H1 (cell line): ENCODE measurements around the gene ACAD10. TPM values are rescaled to one million over a fixed set of nuclear protein-coding genes. Genes with fewer than 3 reads are reported as not detected.

ENCODE experiments used
- CTCF ChIA-PET: fragments of 300-600 bp; sonication (Branson Sonifier 250); formaldehyde crosslinking; loops from one replicate; lab custom pipeline; 2021; ENCODE audit not compliant: partially characterized antibody; lab: Charles Lee
- POLR2A ChIA-PET: fragments of 300-600 bp; sonication (Branson Sonifier 250); formaldehyde crosslinking; loops from one replicate; lab custom pipeline; 2021; ENCODE audit warnings: inconsistent platforms; ENCODE audit not compliant: partially characterized antibody; lab: Charles Lee
- DNase-seq, 2 experiments: peaks; one replicate each; pipeline versions ENCODE4 v3.0.0 to v3.0.0-alpha.2; 2010 to 2022; ENCODE audit warnings: low spot score in 2 of 2, low read depth in 1 of 2, mixed read lengths in 1 of 2
- FAIRE-seq: peaks from 2 replicates; lab custom pipeline; 2011; peaks lifted over from hg19 to GRCh38; lab: Jason Lieb, UNC
- H2AFZ ChIP-seq: 2 replicates; pipeline ENCODE4 v1.8.1; 2012; ENCODE audit warnings: low read length, inconsistent platforms
- H2AK5ac ChIP-seq: 2 replicates; pipeline ENCODE4 v1.6.1; 2013; ENCODE audit warnings: low read depth, low read length
- H2BK120ac ChIP-seq: replicated peaks from 2 replicates; pipeline ENCODE3; 2013; ENCODE audit warnings: low read depth, low read length, inconsistent platforms
- H2BK12ac ChIP-seq: 2 replicates; pipeline ENCODE4 v1.6.1; 2013; ENCODE audit warnings: low read depth, low read length
- H2BK15ac ChIP-seq: 2 replicates; pipeline ENCODE4 v1.6.1; 2013; ENCODE audit warnings: low read length
- H2BK20ac ChIP-seq: 2 replicates; pipeline ENCODE4 v1.6.1; 2013; ENCODE audit warnings: low read length
- H2BK5ac ChIP-seq: 2 replicates; pipeline ENCODE4 v1.6.1; 2013; ENCODE audit warnings: low read depth, low read length
- H3K14ac ChIP-seq: 2 replicates; pipeline ENCODE4 v1.6.1; 2013; ENCODE audit warnings: inconsistent platforms; ENCODE audit not compliant: insufficient read length
- H3K18ac ChIP-seq: 2 replicates; pipeline ENCODE4 v1.6.1; 2013; ENCODE audit warnings: low read length; ENCODE audit errors: extremely low read depth
- H3K23ac ChIP-seq: 2 replicates; pipeline ENCODE4 v1.6.1; 2013; ENCODE audit warnings: inconsistent platforms; ENCODE audit not compliant: insufficient read length
- H3K23me2 ChIP-seq: 2 replicates; pipeline ENCODE4 v1.6.1; 2013; ENCODE audit warnings: low read depth, low read length
- H3K27ac ChIP-seq: 2 replicates; pipeline ENCODE4 v1.6.1; 2011; ENCODE audit warnings: low read depth, low read length, inconsistent platforms
- H3K27me3 ChIP-seq, 4 experiments: replicated peaks in 1 of 4; 1 replicate in 1 of 4; 2 replicates in 3 of 4; pipeline versions ENCODE4 v1.6.1 to v1.8.1; 2011 to 2013; ENCODE audit warnings: low read length in 3 of 4, mild to moderate bottlenecking in 3 of 4, inconsistent platforms in 2 of 4, mixed read lengths in 2 of 4, moderate library complexity in 1 of 4; ENCODE audit not compliant: control insufficient read depth in 3 of 4, insufficient read depth in 3 of 4; ENCODE audit errors: extremely low read depth in 1 of 4
- H3K36me3 ChIP-seq, 4 experiments: 2 replicates each; pipeline versions ENCODE4 v1.6.1 to v1.8.1; 2011 to 2013; ENCODE audit warnings: mild to moderate bottlenecking in 4 of 4, low read length in 3 of 4, moderate library complexity in 2 of 4, control low read depth in 1 of 4, inconsistent platforms in 1 of 4; ENCODE audit not compliant: insufficient read depth in 4 of 4, control insufficient read depth in 2 of 4
- H3K4ac ChIP-seq: replicated peaks from 2 replicates; pipeline ENCODE3; 2013; ENCODE audit warnings: low read length, low read depth, mixed read lengths, inconsistent platforms; ENCODE audit not compliant: insufficient read length
- H3K4me1 ChIP-seq, 4 experiments: replicated peaks in 1 of 4; 1 replicate in 1 of 4; 2 replicates in 3 of 4; pipeline versions ENCODE4 v1.6.1 to v1.8.1; 2011 to 2013; ENCODE audit warnings: low read length in 3 of 4, inconsistent platforms in 2 of 4, mixed read lengths in 1 of 4; ENCODE audit not compliant: insufficient read depth in 4 of 4, control insufficient read depth in 3 of 4
- H3K4me2 ChIP-seq, 2 experiments: 2 replicates each; pipeline versions ENCODE4 v1.6.1 to v1.8.1; 2011 to 2013; ENCODE audit warnings: low read depth in 2 of 2, low read length in 2 of 2, control low read depth in 1 of 2, inconsistent platforms in 1 of 2, mild to moderate bottlenecking in 1 of 2; ENCODE audit not compliant: insufficient read depth in 1 of 2
- H3K4me3 ChIP-seq, 4 experiments: fragments of 200-600, 300-600 bp in 1 of 4; sonication (generic), shearing (Covaris generic), sonication (Bioruptor Twin) in 1 of 4; 2 replicates each; pipeline versions ENCODE4 v1.5.1 to v1.8.1; 2011 to 2016; ENCODE audit warnings: low read length in 4 of 4, low read depth in 3 of 4, control low read depth in 2 of 4, inconsistent platforms in 2 of 4, mild to moderate bottlenecking in 2 of 4, mixed read lengths in 1 of 4, moderate library complexity in 1 of 4; ENCODE audit not compliant: insufficient read depth in 2 of 4; ENCODE audit errors: extremely low read depth in 1 of 4
- H3K56ac ChIP-seq: replicated peaks from 2 replicates; pipeline ENCODE3; 2013; ENCODE audit warnings: low read depth, mild to moderate bottlenecking, mixed read lengths, low read length, inconsistent platforms; ENCODE audit not compliant: insufficient read length
- H3K79me1 ChIP-seq: 2 replicates; pipeline ENCODE4 v1.6.1; 2013; ENCODE audit warnings: low read depth, low read length, control low read depth
- H3K79me2 ChIP-seq, 2 experiments: 2 replicates each; pipeline versions ENCODE4 v1.6.1 to v1.8.1; 2012 to 2013; ENCODE audit warnings: low read length in 2 of 2, mild to moderate bottlenecking in 2 of 2, inconsistent platforms in 1 of 2; ENCODE audit not compliant: insufficient read depth in 2 of 2, control insufficient read depth in 1 of 2
- H3K9ac ChIP-seq, 4 experiments: replicated peaks in 1 of 4; 1 replicate in 1 of 4; 2 replicates in 3 of 4; pipeline versions ENCODE4 v1.6.1 to v1.8.1; 2011 to 2013; ENCODE audit warnings: low read depth in 3 of 4, low read length in 3 of 4, control low read depth in 2 of 4, mild to moderate bottlenecking in 2 of 4, moderate library complexity in 2 of 4, inconsistent platforms in 1 of 4; ENCODE audit errors: extremely low read depth in 1 of 4
- H3K9me3 ChIP-seq, 2 experiments: 2 replicates each; pipeline versions ENCODE4 v1.6.1 to v1.8.1; 2012 to 2013; ENCODE audit warnings: mild to moderate bottlenecking in 2 of 2, moderate library complexity in 2 of 2, control low read depth in 1 of 2, inconsistent platforms in 1 of 2, low read depth in 1 of 2, low read length in 1 of 2, mixed read lengths in 1 of 2; ENCODE audit not compliant: insufficient read depth in 2 of 2
- H4K20me1 ChIP-seq, 2 experiments: replicated peaks in 1 of 2; 2 replicates each; pipeline versions ENCODE3 to v1.8.1; 2011 to 2013; ENCODE audit warnings: inconsistent platforms in 2 of 2, low read length in 2 of 2, mild to moderate bottlenecking in 1 of 2; ENCODE audit not compliant: insufficient read depth in 2 of 2, control insufficient read depth in 1 of 2
- H4K5ac ChIP-seq: 2 replicates; pipeline ENCODE4 v1.6.1; 2013; ENCODE audit warnings: low read length, low read depth, mixed read lengths, inconsistent platforms; ENCODE audit not compliant: insufficient read length
- H4K8ac ChIP-seq: 2 replicates; pipeline ENCODE4 v1.8.0; 2013; ENCODE audit warnings: mild to moderate bottlenecking, moderate library complexity, low read length, inconsistent platforms; ENCODE audit not compliant: insufficient read depth; ENCODE audit errors: extremely low read depth
- H4K91ac ChIP-seq: replicated peaks from 2 replicates; pipeline ENCODE3; 2013; ENCODE audit warnings: low read length, mixed read lengths, inconsistent platforms; ENCODE audit not compliant: insufficient read length
- CTBP2 ChIP-seq: IDR thresholded peaks from 2 replicates; pipeline ENCODE4 v1.7.0; 2011; ENCODE audit warnings: borderline replicate concordance, mild to moderate bottlenecking, moderate library complexity, mixed read lengths, low read length; ENCODE audit not compliant: insufficient read depth, insufficient read length
- JUN ChIP-seq: IDR thresholded peaks from 2 replicates; pipeline ENCODE4 v1.6.1; 2011; ENCODE audit warnings: low read depth, mild to moderate bottlenecking, improper control_type of control experiment, low read length
- USF2 ChIP-seq: IDR thresholded peaks from 2 replicates; pipeline ENCODE4 v1.6.1; 2011; ENCODE audit warnings: low read length, improper control_type of control experiment
- YY1 ChIP-seq: IDR thresholded peaks from 2 replicates; pipeline ENCODE4 v1.6.1; 2011; ENCODE audit warnings: low read depth, mild to moderate bottlenecking, low read length
- WGBS, 2 experiments: shearing (Covaris generic) in 1 of 2; methylation state at CpG; one replicate each; pipeline versions ENCODE4 v1.1.6 to v1.1.7; 2013 to 2015; ENCODE audit warnings: low lambda C conversion rate in 2 of 2, mixed read lengths in 2 of 2, inconsistent platforms in 1 of 2, low coverage in 1 of 2, missing lambda C conversion rate in 1 of 2; ENCODE audit not compliant: insufficient replicate concordance in 2 of 2, insufficient coverage in 1 of 2, insufficient read length in 1 of 2; ENCODE audit errors: extremely low coverage in 1 of 2, missing lambda C conversion rate in 1 of 2; 5-methylcytosine and 5-hydroxymethylcytosine counted together
- polyA plus RNA-seq, 7 experiments: library from polyadenylated mRNA; depleted of rRNA in 3 of 7; stranded (reverse) in 5 of 7; unstranded in 2 of 7; fragments of >200 nt in 5 of 7; fragments of 200-250 nt in 2 of 7; gene quantifications; 1 replicate in 5 of 7; 2 replicates in 1 of 7; 4 replicates in 1 of 7; pipeline versions ENCODE4 v1.2.1 to v1.2.3, GENCODE V29; 2011 to 2013; ENCODE audit warnings: missing spikeins in 2 of 7, mixed read lengths in 2 of 7
- total RNA-seq: library from RNA; stranded (reverse); fragmentation: NEBNext Ultra II Directional; extraction: Animal tissue kit (Norgen Biotek cat#: 25700); gene quantifications from 2 replicates; pipeline ENCODE4 v1.2.1, GENCODE V29; 2021

ACAD10 gene
- total and polyA plus RNA-seq, 2 of the 8 experiments (the other 6 are each of a cell fraction or from before 2014, with no cell fraction given): 17.3 to 23.3 TPM

- Histone ChIP-seq H3K4me2 (no peak overlapping the region), H4K91ac (no peak overlapping the region), H3K23me2 (no peaks in the 10 kb centered on the region), H3K4ac (no peak overlapping the region), H3K4me1 (no peaks in the 10 kb centered on the region), H3K27ac (no peak overlapping the region), H3K14ac (no peak overlapping the region), H3K27me3 (no peaks in the 10 kb centered on the region), H4K8ac (no peak overlapping the region), H2BK120ac (no peak overlapping the region), H3K4me3 (no peak overlapping the region), H2AK5ac (no peak overlapping the region), H3K23ac (no peak overlapping the region), H2BK5ac (no peak overlapping the region), H3K79me1 (no peaks in the 10 kb centered on the region), H2BK20ac (no peak overlapping the region), H4K5ac (no peak overlapping the region), H2AFZ (no peak overlapping the region), H3K56ac (no peak overlapping the region), H3K9ac (no peak overlapping the region), H2BK15ac (no peak overlapping the region), H3K9me3 (no peaks in the 10 kb centered on the region), H3K18ac (no peak overlapping the region), H2BK12ac (no peak overlapping the region), H3K36me3 (peaks cover 0 to 24% (median 8%) of the 10 kb centered on the region in 4 experiments; a peak in 5 of 8 replicates), H4K20me1 (peaks cover 0 to 4% of the 10 kb centered on the region in 2 experiments), H3K79me2 (no peaks in the 10 kb centered on the region)
- POLR2A ChIA-PET: interaction anchor here (1.0 kb wide), 2 partner anchors 30 to 98 kb away, joined by 3 to 6 read pairs; partner anchors contain the start of genes ACAD10 and BRAP
- no peak for FAIRE-seq
- CTCF ChIA-PET: interaction anchor here (1.9 to 2.1 kb wide), 2 partner anchors 30 kb away, joined by 4 to 5 read pairs; no protein-coding TSS in a partner anchor
- 97% methylated on average over 17 of the region's 17 CpGs; no CpG with 5 or more reads in 1 of the 2 experiments for WGBS, 2 experiments
- no peak for DNase-seq
- TF ChIP-seq USF2: no peak
- no peak for TF ChIP-seq YY1
- no peak for TF ChIP-seq CTBP2
- no peak for TF ChIP-seq JUN
These were observed 97.2 kb downstream of the ACAD10 start for GRCh38 chr12:111783046-111783445.
